HG03469 (cell line): Measurements from ENCODE around the gene ARFGAP1.

ENCODE experiments used
- ATAC-seq: cut with Tn5 transposase; IDR thresholded peaks from one replicate; pipeline ENCODE4 v1.9.1; 2021; ENCODE audit warnings: mild to moderate bottlenecking, moderate library complexity, moderate number of reproducible peaks; ENCODE audit not compliant: unreplicated experiment

Gene ARFGAP1

GRCh38 chr20:63277466-63278272, 5.1 kb downstream of the ARFGAP1 start:
- no peak for ATAC-seq

DNA sequence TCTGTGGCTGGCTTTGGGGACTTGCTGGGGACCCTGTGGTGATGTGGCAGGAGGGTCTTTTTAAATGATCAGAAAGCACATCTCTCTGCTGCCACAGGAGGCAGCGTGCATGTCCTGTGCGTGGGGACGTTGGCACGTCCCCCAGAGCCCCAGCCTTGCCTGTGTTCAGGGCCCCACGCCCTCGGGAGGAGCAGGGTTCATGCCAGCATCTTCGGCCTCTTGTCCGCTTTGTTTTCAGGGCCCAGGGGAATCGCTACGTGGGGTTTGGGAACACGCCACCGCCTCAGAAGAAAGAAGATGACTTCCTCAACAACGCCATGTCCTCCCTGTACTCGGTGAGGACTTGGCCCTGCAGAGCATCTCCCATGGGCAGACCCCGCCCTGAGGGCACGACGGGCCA, 6.0 kb downstream of the ARFGAP1 start:
- ATAC-seq = no peak

GRCh38 chr20:63279931-63280330, 7.3 kb downstream of the ARFGAP1 start:
- no peak for ATAC-seq

DNA sequence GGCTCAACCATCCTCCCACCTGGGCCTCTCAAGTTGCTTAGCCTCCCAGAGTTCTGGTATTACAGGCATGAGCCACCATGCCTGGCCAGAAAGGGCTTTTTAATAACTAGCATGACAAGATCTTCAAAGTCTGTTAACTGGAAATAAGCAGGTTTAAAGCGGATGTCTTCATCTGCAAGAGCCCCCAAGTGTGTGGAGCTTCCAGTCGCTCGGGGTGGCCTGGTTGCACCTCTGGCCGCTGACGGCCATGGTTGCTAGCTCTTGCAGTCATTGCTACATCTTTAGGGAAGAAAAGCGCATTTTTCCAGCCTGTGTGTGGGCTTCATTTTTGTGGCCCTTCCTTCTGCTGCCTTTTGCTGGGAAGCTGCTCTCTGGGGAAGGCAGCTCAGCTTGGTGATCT, 7.8 kb downstream of the ARFGAP1 start:
- ATAC-seq = no peak

DNA sequence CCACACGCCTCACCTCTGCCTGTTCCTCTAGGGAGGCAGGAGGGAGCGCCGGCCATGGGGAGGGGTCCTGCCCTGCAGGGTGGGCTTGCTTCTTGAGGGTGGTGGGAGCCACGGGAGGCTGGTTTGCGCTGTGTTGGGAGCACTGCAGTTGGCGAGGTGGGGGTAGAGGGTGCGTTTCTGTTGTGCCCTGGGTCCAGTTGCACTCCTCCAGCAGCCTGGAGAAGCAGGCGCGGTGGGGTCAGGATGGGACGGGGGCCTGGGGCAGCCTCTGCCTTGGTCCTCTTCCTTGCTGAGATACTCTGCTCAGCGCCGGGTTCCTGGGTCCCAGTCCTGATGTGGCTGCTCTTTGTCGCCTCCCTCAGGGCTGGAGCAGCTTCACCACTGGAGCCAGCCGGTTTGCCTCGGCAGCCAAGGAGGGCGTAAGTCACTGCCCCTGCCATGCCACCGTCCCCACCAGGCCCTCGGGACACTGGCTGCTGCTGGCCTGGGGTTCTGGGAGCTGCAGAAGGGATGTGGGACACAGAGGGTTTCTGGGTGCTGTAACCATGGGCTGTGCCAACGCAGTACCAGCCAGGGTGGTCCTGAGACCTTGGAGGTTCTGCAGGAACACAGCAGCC, 8.4 kb downstream of the ARFGAP1 start:
- no peak for ATAC-seq

- no peak for ATAC-seq
Measured at GRCh38 chr20:63281742-63282665, 9.4 kb downstream of the ARFGAP1 start.

DNA sequence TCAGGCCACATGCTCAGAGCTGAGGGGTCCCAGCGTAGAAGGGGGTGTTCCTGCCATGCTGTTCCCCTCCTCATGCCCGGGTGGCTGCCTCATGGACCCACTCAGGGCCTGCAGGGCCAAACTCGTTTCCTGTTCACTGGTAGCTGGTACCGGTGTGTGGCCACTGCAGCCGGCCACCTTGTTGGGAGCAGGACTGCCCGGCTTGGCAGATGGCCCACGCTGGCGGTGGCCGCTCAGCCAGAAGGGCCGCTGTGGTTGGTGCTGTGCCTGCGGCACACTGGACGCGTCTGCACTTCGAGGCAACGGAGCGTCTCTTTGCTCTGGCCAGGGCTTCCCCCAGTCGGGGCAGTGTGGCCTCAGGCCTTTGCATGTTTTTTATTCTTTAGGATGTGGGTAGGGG, 10.3 kb downstream of the ARFGAP1 start:
- no peak for ATAC-seq

- no peak for ATAC-seq
Measured at GRCh38 chr20:63283397-63284082, 10.9 kb downstream of the ARFGAP1 start.

DNA sequence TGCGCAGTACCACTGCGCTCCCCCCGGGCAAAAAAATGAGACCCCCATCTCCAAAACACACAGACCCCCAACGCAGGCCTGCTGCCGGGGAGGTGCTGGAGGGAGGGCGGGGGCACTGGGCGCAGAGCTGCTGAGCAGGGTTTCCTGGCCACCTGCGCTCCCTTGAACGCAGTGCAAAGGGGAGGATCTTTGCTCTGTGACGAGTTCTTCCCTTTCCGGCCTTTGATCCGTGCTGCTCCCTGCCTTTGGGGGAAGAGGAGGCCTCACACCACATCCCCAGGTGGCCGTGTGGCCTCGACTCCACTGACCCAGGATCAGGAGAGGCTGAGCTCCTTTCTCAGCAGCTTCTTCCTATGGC, 11.4 kb downstream of the ARFGAP1 start:
- ATAC-seq = no peak

GRCh38 chr20:63284544-63284949, 11.9 kb downstream of the ARFGAP1 start:
- ATAC-seq = no peak

- ATAC-seq = no peak
Measured at GRCh38 chr20:63284981-63285524, 12.4 kb downstream of the ARFGAP1 start.

GRCh38 chr20:63285636-63286615, 13.3 kb downstream of the ARFGAP1 start:
- ATAC-seq = no peak

GRCh38 chr20:63286781-63287696, 14.4 kb downstream of the ARFGAP1 start:
- no peak for ATAC-seq

DNA sequence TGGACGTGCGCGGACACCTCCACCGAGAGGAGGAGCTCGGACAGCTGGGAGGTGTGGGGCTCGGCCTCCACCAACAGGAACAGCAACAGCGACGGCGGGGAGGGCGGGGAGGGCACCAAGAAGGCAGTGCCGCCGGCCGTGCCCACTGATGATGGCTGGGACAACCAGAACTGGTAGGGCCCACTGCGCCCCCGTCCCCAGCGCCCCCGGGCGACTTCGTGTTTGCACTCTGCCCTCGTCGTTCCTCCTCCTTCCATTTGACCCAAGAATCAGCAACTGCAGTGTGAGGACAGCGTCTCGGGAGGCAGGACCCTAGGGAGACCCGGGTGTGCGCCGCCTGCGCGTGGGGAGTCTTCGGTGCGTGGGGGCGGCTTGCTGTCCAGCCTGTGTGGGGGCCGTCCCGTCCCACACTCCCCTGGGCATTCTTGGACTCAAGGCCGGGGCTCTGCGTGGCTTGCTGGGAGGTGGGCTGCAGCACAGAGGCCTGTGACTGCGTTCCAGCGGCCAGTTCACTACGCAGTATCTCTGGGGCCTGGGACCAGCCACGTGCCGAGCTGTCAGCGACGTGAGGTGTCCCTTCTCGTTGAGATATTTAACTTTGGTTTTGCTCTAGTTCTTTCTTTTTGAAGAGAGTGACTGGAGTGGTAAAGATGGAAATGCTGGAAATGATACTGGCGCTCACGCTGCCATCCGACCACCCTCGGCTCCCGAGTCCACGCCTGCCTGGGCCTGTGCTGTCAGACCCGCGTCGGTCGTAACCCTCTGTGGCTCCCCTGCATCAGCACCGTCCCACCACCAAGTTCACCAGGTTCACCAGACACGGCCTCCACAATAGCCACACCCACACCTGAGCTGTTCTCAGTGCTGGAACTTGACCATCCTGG, 15.3 kb downstream of the ARFGAP1 start:
- no peak for ATAC-seq

DNA sequence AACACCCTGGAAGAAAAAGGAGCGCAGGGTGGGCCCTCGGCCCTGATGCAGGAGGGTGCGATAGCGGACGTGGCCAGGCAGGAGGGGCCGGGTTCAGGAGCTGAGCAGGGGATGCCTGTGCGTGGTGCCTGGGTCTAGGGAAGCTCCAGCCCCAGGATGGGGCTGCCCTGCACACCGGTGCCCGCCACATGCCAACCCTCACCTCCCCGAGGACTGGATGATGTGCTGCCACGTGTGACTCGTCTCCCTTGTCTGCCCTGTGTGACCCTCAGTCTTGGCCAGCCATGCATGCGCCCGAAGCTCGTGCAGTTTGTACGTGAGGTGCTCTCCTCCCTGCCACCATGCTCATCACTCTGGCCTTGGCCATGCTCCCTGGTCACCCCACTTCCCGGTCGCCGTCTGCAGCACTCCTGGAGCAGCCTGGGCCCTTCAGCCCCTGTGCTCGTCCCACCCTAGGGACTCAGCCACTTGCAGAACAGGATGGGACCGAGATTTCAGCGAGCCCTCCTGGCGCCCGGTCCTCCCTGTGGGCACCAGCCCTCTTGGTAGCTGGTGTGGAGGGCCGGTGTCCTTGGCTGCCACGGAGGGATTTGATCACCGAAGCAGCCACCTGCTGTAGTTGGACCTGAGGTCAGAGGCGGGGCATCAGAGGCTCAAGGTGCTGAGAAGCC, 16.1 kb downstream of the ARFGAP1 start:
- ATAC-seq = no peak

- no peak for ATAC-seq
Measured at GRCh38 chr20:63289311-63290135, 16.9 kb downstream of the ARFGAP1 start.
